HG03135 (cell line): Measurements from ENCODE around the gene HOXD4.

Experiments
- ATAC-seq: cut with Tn5 transposase; IDR thresholded peaks from one replicate; pipeline ENCODE4 v1.9.1; 2021; ENCODE audit warnings: mild to moderate bottlenecking, moderate library complexity; ENCODE audit not compliant: unreplicated experiment

HOXD4 gene

DNA sequence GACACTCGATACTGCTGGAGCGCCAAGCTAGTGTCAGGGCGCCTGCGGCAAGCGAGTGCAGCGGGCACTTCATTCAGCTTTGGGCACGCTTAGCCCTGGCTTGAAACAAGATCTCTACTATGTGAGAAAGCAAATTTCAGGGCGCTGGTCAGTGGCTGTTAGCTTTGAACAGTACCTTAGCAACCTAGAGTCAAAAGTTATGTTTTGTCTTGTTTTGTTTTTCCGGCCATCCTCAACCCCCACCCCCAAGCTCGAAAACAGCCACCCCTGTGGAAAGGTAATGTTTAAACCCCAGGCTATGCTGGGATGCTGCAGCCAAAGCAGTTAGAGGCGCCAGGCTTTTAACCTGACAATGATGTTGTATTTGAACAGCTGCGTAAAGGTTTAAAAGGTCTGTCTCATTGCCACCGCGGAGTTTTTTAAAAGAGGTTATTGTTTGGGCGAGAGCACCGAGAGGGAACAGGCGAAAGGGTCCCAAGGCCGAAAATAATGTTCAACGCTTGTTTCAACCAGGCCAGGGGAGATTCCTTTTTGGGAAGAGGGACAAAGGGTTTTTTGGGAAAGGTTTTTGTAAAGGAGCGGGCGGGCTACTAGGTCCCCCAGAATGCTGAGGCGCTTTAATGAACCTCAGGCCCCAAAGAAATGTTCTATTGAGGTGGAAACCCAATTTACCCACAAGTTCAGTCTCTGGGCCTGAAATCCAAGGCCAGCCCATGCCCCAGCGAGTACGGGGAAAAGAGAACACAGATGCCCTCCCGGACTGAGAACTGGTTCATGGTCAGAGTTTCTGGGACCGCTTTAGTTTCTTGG lies 37.0 kb upstream of the HOXD4 start:
- no peak for ATAC-seq

- ATAC-seq, result no peak
Measured at GRCh38 chr2:176114930-176115625, 36.3 kb upstream of the HOXD4 start.

GRCh38 chr2:176115883-176116813 lies 35.2 kb upstream of the HOXD4 start, which contains the start of gene HOXD10:
Gene HOXD10, plus strand, starts transcription at chr2:176116778. Its CDS starts 56 bp downstream, at chr2:176116834.
- ATAC-seq, result no peak

DNA sequence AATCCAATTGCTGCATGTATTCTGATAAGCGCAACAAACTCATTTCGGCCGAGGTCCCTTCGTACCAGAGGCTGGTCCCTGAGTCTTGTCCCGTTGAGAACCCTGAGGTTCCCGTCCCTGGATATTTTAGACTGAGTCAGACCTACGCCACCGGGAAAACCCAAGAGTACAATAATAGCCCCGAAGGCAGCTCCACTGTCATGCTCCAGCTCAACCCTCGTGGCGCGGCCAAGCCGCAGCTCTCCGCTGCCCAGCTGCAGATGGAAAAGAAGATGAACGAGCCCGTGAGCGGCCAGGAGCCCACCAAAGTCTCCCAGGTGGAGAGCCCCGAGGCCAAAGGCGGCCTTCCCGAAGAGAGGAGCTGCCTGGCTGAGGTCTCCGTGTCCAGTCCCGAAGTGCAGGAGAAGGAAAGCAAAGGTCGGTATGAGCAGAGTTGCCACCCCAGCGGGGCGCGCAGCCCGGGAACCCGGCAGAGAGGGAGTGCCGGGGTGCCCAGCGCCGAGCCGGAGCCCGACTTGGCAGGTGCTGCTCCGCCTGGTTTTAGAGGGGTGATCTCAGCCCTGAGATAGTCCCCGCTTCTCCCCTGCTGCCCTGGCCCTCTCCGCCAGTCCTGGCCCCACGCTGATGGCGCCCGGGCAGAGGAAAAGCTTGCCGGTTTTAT lies 34.1 kb upstream of the HOXD4 start:
- no peak for ATAC-seq

GRCh38 chr2:176117823-176118371 lies 33.5 kb upstream of the HOXD4 start:
- ATAC-seq, result no peak

DNA sequence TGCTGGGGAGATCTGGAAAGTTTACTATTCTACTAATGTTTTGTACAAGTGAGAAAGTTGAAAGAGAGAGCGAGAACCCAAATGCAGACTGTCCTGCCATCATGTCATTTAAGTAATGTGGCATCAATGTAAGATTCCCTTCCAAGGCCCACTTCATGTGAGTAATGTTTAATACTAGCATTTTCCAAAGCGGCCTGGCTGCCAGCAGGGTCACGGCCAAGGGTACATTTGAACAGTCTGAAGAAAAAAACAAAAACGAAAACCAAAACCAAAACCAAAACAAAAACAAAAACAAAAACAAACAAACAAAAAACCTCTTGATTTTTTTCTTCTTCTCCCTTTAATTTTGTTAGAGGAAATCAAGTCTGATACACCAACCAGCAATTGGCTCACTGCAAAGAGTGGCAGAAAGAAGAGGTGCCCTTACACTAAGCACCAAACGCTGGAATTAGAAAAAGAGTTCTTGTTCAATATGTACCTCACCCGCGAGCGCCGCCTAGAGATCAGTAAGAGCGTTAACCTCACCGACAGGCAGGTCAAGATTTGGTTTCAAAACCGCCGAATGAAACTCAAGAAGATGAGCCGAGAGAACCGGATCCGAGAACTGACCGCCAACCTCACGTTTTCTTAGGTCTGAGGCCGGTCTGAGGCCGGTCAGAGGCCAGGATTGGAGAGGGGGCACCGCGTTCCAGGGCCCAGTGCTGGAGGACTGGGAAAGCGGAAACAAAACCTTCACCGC lies 32.6 kb upstream of the HOXD4 start:
- no peak for ATAC-seq

DNA sequence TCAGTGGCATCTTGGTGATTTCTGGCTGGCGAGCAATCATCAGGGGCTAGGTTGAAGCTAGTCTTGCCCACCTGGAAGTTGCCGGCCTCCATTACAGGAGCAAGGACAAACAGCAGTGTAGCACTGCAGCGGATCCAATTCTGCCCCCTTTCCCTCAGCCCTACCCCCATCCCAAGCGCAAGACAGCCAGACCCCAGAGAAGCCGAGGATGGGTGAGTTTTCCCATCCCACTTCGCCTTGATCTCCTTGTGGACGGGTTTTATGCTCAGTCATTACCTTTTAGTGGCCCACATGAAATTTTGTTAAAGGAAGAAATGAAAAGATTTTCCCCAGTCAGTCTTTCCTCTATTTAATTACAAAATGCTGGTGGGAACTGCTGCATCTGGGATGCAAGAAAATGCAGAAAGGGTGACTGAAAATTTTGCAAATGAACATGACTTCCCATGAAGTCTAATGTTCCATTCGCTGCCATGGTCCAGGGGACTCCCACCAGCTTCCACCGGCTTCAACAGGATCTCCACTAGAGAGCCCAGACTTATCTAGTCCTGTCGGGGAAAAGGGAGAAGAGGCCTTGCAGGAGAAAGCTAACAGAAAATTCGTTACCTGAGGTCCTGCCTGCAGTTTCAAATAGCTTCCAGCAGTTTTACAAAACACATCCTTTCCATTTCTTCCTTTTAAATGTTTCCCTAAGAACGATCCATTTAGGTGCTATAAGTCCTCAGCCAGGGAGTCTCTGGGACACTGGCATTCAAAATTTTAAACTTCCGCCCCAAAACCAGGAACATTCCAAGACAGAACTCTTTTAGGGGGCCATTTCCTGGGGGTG lies 30.8 kb upstream of the HOXD4 start:
- ATAC-seq, result no peak

DNA sequence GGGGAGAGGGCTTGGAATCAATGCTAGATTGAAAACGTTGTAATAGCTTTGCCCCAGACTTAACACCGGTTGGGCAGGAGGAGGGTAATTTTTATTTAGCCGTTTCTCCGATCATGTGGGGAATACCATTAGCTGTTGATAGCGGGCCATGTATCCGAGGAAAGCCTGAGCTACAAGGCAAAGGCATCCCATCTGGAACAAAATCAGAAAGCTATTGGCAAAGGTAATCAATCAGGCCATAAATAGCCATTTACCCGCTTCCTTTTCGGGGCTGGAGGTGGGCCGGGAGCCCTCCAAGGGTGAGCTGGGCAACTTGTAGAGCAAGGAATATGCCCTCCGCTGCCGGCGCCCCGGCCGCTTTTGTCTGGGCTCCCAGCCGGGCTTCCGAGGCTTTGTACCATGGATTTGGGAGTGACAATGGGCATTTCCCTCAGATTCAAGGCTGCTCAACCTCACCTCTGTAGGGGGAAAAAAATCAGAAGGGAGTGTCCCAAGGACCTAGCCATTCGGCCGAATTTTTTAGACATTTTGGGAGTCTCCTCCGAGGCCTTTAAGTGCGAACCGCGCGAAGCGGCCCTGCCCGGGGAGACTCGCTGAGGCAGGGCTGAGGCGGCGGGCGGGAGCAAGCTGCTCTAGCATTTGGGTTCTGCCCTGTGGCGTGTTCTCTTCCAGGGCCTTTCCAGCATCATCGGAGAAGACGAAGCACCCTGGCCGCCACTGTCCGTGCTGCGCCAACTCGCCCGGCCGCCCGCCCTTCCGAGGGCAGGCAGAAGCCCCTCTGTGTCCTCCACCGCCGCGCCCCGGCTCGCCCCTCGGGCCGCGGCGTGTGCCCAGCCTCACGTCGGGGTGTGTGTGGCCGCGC lies 29.9 kb upstream of the HOXD4 start:
- no peak for ATAC-seq

- ATAC-seq, result no peak
Measured at GRCh38 chr2:176122052-176122682, 29.2 kb upstream of the HOXD4 start.

GRCh38 chr2:176122683-176123410 lies 28.5 kb upstream of the HOXD4 start, which contains the start of gene HOXD9:
Gene HOXD9, plus strand, starts transcription at chr2:176122719. Its CDS starts 50 bp downstream, at chr2:176122769.
- ATAC-seq, result no peak

DNA sequence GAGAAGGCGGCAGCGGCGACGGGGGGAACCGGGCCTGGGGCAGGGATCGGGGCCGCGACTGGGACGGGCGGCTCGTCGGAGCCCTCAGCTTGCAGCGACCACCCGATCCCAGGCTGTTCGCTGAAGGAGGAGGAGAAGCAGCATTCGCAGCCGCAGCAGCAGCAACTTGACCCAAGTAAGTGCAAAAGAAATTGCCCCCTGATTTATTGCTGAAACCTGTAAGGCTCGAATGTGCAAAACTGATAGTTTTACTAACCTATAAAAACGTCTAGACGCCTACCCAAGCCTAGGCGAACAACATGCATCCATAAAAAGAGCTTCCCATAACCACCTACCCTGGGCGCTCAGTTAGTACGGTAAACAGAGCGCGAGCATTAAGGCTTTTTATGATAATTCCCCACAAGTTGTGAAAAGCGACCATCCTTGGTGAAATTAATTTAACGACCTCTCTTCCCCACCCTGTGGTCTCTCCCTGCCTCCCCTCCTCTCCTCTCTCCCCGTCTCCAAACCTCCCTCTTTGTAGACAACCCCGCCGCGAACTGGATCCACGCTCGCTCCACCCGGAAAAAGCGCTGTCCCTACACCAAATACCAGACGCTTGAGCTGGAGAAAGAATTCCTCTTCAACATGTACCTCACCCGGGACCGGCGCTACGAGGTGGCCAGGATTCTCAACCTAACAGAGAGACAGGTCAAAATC lies 27.8 kb upstream of the HOXD4 start:
- ATAC-seq, result no peak

GRCh38 chr2:176124110-176124946 lies 27.0 kb upstream of the HOXD4 start:
- no peak for ATAC-seq

- no peak for ATAC-seq
Measured at GRCh38 chr2:176124947-176125771, 26.2 kb upstream of the HOXD4 start.

DNA sequence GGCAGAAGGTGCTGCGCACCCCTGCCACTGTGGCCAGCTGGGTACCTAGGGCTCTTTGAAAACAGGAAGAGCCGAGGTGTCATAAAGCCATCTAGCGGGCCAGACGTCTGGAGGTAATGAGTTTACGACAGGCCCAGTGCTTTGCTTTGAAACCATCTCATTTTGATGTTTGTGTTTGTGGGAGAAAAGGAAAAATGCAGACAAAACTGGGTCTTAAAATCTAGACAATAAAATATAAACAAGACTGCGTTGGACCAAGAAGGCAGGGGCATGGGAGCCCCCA lies 25.6 kb upstream of the HOXD4 start:
- no peak for ATAC-seq
